NCI-H1930 (cell line): Measurements from ENCODE around the gene KLK13.

ENCODE experiments used
- DNase-seq, 2 experiments: peaks; one replicate each; lab custom pipeline; 2025; lab: John Stamatoyannopoulos, UW

The KLK13 gene

DNA sequence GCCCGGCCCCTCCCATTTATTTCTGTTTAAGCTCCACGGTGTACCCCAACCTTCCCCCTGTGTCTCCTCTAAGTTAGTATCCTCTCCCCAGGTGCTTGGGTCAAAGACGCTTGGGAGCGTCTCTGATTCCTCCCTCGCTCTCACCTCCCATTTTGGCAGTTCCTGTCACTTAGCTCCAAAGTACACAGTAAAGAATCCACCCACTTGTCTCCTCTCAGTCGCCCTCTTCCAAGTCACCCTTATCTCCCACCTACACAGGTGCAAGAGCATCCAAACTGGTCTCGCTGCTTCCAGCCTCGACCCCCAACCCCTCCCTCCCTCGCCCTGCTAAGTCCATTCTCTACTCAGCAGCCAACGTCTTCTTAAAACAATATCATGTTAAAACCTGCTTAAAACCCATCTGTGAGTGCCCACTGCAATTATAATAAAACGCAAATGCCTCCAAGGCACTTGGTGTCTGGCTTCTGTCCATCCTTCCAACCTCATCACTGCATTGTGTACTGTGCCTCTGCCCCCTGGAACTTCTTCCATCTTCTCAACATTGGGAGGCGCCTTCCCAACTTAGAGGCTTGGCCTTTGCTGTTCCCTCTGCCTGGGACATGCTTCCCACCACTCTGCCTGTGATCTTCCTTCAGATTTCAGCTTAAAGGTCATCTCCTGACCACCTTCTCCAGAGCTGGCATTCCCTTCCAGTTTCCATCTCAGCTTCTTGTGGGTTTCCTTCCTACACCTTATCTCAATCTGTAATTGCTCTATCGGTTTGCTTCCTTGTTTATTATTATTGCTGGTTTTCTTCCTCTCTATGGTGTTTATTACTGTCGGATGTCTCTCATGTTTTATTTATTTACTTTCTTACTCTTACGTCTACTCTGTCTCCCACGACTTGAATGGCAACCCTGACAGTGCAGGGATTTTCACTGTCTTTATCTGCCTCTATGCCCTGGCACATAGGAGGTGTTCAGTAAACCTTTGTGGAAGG, 27.3 kb upstream of the KLK13 start:
- no peak for DNase-seq

DNA sequence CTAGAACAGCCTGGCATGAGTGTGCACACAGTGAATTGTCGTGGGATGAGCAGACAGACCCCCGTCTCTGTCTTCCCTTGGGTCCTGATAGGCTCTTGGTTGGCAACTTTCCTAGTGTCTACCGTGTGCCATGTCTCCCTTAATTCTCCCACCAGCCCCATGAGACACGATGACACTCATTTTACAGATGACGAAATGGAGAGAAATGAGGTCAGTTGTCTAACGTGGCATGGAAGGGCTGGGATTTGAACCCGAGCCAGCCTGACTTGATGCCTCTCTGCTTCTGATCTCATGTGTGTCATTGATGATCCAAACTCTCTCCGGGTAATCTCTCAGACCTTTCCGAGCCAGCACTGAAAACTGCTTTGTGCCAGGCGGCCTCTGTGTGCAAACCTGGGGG, 26.2 kb upstream of the KLK13 start:
- no peak for DNase-seq

GRCh38 chr19:51090471-51090870, 25.6 kb upstream of the KLK13 start:
- no peak for DNase-seq

GRCh38 chr19:51089786-51090185, 24.9 kb upstream of the KLK13 start:
- no peak for DNase-seq

DNA sequence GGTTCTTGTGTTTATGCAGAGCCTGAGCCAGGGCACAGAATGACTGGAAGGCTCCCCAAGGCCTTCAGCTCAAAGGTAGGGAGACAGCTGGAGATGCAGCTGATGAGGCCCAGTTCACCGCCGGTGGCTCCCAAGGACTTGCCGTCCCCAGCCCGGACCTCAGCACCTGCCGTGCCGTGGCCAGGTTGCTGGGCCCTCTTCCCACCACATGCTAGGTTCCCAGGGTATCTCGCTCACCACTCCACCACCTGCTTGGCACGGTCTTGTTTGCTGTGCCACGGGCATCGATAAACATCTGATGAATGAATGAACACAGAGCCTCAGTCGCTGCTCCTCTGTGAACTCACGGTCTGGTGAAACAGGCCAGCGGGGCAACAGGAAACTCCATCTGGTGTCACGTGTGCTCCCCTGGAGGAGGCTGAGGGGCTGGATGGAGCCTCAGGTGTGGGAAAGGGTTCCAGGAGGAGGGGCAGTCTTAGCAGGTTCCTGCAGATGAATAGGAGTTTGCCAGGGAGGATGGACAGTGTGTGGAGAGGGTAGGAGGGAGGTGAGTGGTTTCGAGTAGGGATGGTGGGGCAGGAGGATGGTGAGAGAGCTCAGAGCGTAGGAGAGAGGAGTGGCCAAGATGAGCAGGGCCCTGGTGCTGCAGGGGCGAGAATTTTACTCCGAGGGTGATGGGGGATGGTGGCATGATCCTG, 21.4 kb upstream of the KLK13 start:
- DNase-seq, result no peak

- no peak for DNase-seq
Measured at GRCh38 chr19:51084505-51084904, 19.6 kb upstream of the KLK13 start.

- DNase-seq, result no peak
Measured at GRCh38 chr19:51083783-51084182, 18.9 kb upstream of the KLK13 start.

DNA sequence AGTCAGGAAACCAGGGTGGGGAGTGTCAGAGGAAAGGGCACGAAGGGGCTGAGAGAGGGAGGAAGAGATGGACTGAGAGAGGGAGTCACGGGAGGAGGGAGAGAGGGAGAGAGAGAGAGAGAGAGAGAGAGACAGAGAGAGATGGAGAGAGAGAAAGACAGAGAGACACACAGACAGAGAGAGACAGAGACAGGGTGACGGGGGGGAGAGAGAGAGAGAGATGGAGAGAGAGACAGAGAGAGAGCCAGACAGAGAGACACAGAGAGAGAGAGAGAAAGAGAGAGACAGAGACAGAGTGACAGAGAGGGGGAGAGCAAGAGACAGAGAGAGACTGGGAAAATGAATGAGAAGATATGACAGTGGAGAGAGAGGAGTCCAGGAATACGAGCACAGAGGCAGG, 18.3 kb upstream of the KLK13 start:
- DNase-seq, result no peak

GRCh38 chr19:51082611-51083010, 17.7 kb upstream of the KLK13 start, which contains the start of gene KLK14:
TSS of gene KLK14 (minus strand) at chr19:51082887. CDS start at chr19:51082614, 273 bp downstream.
- DNase-seq, result no peak

- DNase-seq, result no peak
Measured at GRCh38 chr19:51081476-51081875, 16.6 kb upstream of the KLK13 start.

- no peak for DNase-seq
Measured at GRCh38 chr19:51079481-51080110, 14.7 kb upstream of the KLK13 start.

DNA sequence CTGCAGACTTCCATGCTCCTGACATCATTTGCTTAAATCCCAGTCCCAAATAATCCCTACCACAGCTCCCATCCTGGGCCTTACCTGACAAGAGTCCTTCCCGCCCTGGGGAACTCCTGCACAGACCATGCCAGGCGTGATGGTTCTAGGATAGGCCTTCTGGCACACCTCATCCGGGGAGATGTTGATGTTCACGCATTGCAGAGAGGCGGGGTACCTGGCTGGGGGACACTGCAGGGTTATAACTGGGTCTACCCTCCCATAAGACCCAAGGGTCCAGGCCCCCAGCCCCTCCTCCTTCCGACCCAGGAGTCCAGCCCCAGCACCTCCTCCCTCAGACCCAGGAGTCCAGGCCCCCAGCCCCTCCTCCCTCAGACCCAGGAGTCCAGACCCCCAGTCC, 13.8 kb upstream of the KLK13 start:
- DNase-seq, result no peak

DNA sequence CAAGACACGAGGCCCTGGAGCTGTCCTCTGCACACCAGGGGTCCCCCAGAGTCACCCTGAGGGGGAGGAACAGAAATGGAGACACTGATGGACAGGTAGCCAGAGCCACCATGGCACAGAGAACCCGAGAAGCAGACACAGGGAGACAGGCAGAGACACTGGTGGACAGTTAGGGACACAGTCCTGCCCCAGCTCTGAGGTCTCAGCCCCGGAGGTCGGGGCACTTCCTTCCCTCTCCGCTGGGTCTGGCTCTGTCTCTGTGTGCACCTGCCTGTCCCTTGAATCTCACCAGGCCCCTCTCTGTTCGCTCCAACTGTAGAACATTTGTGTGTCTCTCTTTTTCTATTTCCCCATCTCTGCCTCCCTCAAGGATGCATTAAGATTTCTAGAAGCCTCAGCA, 13.2 kb upstream of the KLK13 start:
- no peak for DNase-seq

DNA sequence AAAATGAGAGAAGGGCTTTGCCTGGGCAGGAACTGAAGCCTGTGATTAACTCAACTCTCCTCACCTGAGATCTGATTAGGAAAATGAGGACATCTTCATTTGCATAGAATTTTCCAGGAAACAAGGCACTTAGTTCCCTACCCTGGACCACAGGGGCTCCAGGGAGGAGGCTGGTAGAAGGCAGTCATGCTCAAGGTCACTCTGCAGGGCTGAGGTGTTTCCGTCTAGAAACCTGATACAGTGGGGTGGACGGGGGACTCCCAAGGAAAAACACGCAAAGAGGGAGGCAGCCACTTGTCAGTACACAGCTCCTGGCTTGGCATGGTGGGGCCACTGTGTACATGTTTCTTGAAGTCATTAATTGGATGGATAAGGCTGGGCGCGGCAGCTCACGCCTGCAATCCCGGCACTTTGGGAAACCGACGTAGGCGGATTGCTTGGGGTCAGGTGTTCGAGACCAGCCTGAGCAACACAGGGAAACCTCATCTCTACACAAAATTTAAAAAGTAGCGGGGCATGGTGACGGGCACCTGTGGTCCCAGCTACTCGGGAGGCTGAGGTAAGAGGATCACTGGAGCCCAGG, 11.8 kb upstream of the KLK13 start:
- no peak for DNase-seq

GRCh38 chr19:51075998-51076397, 11.1 kb upstream of the KLK13 start:
- DNase-seq, result no peak

- peak in 1 of 2 experiments; percentile 60 for DNase-seq
Measured at GRCh38 chr19:51071095-51071405, 6.2 kb upstream of the KLK13 start.

GRCh38 chr19:51070334-51071094, 5.6 kb upstream of the KLK13 start:
- DNase-seq, result no peak

DNA sequence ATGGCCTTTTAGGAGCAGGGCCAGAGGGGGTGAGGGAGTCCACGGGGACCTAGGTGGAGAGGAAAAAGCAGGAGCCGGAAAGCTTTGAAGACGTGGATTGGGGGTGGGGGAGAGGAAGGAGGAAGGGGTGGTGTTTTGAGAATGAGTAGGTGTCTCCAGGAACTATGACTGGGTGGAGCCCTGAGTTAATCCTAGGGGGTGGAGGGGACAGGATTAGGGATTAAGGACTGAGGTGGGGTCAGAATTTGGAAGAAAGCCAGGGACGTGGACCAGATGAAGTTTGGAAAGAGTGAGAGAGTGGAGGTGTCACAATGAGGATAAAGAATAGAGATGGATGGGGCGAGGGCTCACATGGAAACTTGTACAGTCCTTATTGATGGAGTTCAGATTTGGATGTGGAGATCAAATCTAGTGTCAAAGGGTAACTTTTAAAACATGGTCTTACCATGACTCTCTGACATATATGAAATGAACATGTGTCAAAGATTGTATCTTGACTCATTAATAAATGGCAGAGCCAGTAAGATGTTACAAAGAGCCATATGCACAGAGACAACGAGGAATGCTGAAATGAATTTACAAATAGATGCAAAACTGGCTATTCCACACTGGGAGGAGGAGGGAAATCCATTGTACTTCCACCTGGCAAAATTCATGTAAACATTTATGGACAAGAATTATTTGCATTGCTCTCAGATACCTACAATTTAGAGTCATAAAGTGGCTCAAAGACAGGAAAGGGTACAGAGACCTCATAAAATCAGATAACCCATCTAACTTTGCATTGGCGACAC, 1.7 kb upstream of the KLK13 start:
- no peak for DNase-seq

GRCh38 chr19:51065221-51065960, 499 bp upstream of the KLK13 start:
- DNase-seq, result no peak

- DNase-seq, result no peak
Measured at GRCh38 chr19:51063664-51064063, 1.2 kb downstream of the KLK13 start.
